Astrocyte (in vitro differentiated cells and primary cell): ENCODE data around the gene JAKMIP2. TPM values are rescaled to one million over a fixed set of nuclear protein-coding genes. Genes with fewer than 3 reads are reported as not detected.
"Not testable (repeated sequence)": the region's sequence is repeated elsewhere in the genome, so short reads cannot be mapped to it uniquely, and the experiment has no call there.

Experiments
- DNase-seq: peaks from one replicate; pipeline ENCODE4 v3.0.0-alpha.2; 2010; ENCODE audit warnings: low read depth
- FAIRE-seq: peaks from 2 replicates; lab custom pipeline; 2011; peaks lifted over from hg19 to GRCh38; lab: Jason Lieb, UNC
- H2AFZ ChIP-seq: 2 replicates; pipeline ENCODE4 v1.6.0; 2012; ENCODE audit warnings: low read depth, low read length, inconsistent platforms
- H3K27ac ChIP-seq: 2 replicates; pipeline ENCODE4 v1.5.1; 2011; ENCODE audit warnings: low read depth, low read length, inconsistent platforms
- H3K27me3 ChIP-seq: 2 replicates; pipeline ENCODE4 v1.6.0; 2011; ENCODE audit warnings: low read length, inconsistent platforms; ENCODE audit not compliant: insufficient read depth
- H3K36me3 ChIP-seq: 2 replicates; pipeline ENCODE4 v1.5.1; 2011; ENCODE audit warnings: low read length, inconsistent platforms; ENCODE audit not compliant: insufficient read depth
- H3K4me1 ChIP-seq: 2 replicates; pipeline ENCODE4 v1.5.1; 2011; ENCODE audit warnings: low read length, inconsistent platforms; ENCODE audit not compliant: insufficient read depth
- H3K4me2 ChIP-seq: 2 replicates; pipeline ENCODE4 v1.6.0; 2012; ENCODE audit warnings: low read length, inconsistent platforms
- H3K4me3 ChIP-seq: 2 replicates; pipeline ENCODE4 v1.5.1; 2011; ENCODE audit warnings: low read depth, mild to moderate bottlenecking, low read length, inconsistent platforms; ENCODE audit not compliant: insufficient read depth
- H3K79me2 ChIP-seq: 2 replicates; pipeline ENCODE4 v1.6.0; 2012; ENCODE audit warnings: mild to moderate bottlenecking, low read length, inconsistent platforms; ENCODE audit not compliant: insufficient read depth
- H3K9ac ChIP-seq: 2 replicates; pipeline ENCODE4 v1.6.0; 2012; ENCODE audit warnings: mild to moderate bottlenecking, low read length, inconsistent platforms
- H3K9me3 ChIP-seq: 2 replicates; pipeline ENCODE4 v1.5.1; 2012; ENCODE audit warnings: low read depth, mild to moderate bottlenecking, low read length, inconsistent platforms; ENCODE audit not compliant: insufficient read depth
- H4K20me1 ChIP-seq: 2 replicates; pipeline ENCODE4 v1.6.0; 2012; ENCODE audit warnings: low read length, inconsistent platforms; ENCODE audit not compliant: insufficient read depth
- H3K27ac Mint-ChIP-seq: one replicate; pipeline ENCODE4 v1.8.0; 2021; ENCODE audit warnings: mild to moderate bottlenecking, mixed read lengths; ENCODE audit not compliant: unreplicated experiment
- H3K27me3 Mint-ChIP-seq: one replicate; pipeline ENCODE4 v1.8.0; 2021; ENCODE audit warnings: low read depth, mixed read lengths; ENCODE audit not compliant: unreplicated experiment
- H3K36me3 Mint-ChIP-seq: one replicate; pipeline ENCODE4 v1.8.0; 2021; ENCODE audit warnings: low read depth, mixed read lengths; ENCODE audit not compliant: unreplicated experiment
- H3K4me1 Mint-ChIP-seq: one replicate; pipeline ENCODE4 v1.8.0; 2021; ENCODE audit warnings: low read depth, mixed read lengths; ENCODE audit not compliant: unreplicated experiment
- H3K4me3 Mint-ChIP-seq: one replicate; pipeline ENCODE4 v1.8.0; 2021; ENCODE audit warnings: mild to moderate bottlenecking, moderate library complexity, mixed read lengths; ENCODE audit not compliant: unreplicated experiment
- H3K9me3 Mint-ChIP-seq: one replicate; pipeline ENCODE4 v1.8.0; 2021; ENCODE audit warnings: mild to moderate bottlenecking, mixed read lengths; ENCODE audit not compliant: unreplicated experiment
- EZH2 ChIP-seq: IDR thresholded peaks from 2 replicates; pipeline ENCODE4 v1.6.1; 2012; ENCODE audit warnings: mild to moderate bottlenecking, low read length, inconsistent platforms; ENCODE audit not compliant: insufficient read depth
- total RNA-seq: library from RNA; stranded (reverse); gene quantifications from 2 replicates; pipeline ENCODE4 v1.2.1, GENCODE V29; 2021
- TF ChIP-seq, protein P1 (sequence below): IDR thresholded peaks from 2 replicates; pipeline ENCODE4 v1.5.1; 2011; ENCODE audit warnings: low read depth, mild to moderate bottlenecking, inconsistent platforms, low read length, moderate library complexity; ENCODE audit not compliant: insufficient read depth

JAKMIP2 gene
- total RNA-seq, 1 donor from 2014 or later = 15.1 TPM

DNA sequence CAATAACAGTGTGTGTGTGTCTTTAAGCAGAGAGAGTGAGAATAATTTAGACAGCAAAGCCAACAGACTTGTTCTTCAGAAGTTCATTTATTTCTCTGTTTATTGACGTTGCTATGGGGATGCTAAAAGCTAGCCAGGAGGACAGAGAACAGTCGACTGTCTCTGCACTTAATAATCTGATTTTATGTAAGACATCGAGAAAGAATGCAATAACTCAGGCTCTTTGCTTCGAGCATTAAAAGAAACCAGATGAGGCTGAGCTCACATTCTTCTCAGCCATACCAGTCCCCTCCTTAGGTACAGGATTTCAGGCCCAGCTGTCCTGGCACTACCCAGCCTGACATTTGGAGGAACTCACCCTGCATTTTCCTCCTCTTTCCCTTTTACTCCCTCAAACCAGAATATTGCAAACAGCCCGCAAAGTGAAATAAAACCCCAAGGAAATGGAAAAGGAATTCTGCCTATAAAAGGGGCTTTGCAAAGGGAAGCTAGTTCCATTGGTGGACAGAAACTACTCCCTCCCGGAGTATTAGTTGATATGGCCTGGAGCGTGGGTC, 228.2 kb downstream of the JAKMIP2 start:
- Histone ChIP-seq H3K4me3 (no peak overlapping the region), H3K36me3 (no peaks in the 10 kb centered on the region), H4K20me1 (no peaks in the 10 kb centered on the region), H2AFZ (peak overlapping the region; percentile 62), H3K27me3 (no peaks in the 10 kb centered on the region), H3K9me3 (no peaks in the 10 kb centered on the region), H3K9ac (peak overlapping the region; percentile 76), H3K79me2 (no peaks in the 10 kb centered on the region), H3K4me1 (peaks cover 27% of the 10 kb centered on the region), H3K4me2 (peak overlapping the region; percentile 78), H3K27ac (peak overlapping the region; percentile 77)
- peak; percentile 91 for DNase-seq
- H3K27me3 Mint-ChIP-seq = peaks cover 1% of the 10 kb centered on the region
- H3K4me1 Mint-ChIP-seq = peaks cover 9% of the 10 kb centered on the region
- no peak overlapping the region for H3K27ac Mint-ChIP-seq
- no peak overlapping the region for H3K4me3 Mint-ChIP-seq
- peak; percentile 84 for FAIRE-seq
- peaks cover 1% of the 10 kb centered on the region for H3K36me3 Mint-ChIP-seq
- no peak for TF ChIP-seq EZH2
- TF ChIP-seq, protein P1, sequence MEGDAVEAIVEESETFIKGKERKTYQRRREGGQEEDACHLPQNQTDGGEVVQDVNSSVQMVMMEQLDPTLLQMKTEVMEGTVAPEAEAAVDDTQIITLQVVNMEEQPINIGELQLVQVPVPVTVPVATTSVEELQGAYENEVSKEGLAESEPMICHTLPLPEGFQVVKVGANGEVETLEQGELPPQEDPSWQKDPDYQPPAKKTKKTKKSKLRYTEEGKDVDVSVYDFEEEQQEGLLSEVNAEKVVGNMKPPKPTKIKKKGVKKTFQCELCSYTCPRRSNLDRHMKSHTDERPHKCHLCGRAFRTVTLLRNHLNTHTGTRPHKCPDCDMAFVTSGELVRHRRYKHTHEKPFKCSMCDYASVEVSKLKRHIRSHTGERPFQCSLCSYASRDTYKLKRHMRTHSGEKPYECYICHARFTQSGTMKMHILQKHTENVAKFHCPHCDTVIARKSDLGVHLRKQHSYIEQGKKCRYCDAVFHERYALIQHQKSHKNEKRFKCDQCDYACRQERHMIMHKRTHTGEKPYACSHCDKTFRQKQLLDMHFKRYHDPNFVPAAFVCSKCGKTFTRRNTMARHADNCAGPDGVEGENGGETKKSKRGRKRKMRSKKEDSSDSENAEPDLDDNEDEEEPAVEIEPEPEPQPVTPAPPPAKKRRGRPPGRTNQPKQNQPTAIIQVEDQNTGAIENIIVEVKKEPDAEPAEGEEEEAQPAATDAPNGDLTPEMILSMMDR = no peak
- no peaks in the 10 kb centered on the region for H3K9me3 Mint-ChIP-seq

DNA sequence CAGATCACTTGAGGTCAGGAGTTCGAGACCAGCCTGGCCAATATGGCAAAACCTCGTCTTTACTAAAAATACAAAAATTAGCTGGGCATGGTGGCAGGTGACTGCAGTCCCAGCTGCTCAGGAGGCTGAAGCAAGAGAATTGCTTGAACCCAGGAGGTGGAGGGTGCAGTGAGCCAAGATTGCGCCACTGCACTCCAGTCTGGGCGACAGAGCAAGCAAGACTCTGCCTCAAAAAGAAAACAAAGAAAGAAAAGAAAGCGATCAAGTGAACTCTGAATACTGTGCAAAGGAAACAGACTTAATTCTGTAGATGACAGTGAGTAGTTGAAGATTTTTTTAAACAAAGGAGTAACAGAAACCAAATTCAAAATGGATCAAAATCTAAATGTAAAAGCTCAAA, 228.7 kb downstream of the JAKMIP2 start:
- peak overlapping the region; percentile 78 for H3K4me2 ChIP-seq
- not testable (repeated sequence) for H3K79me2 ChIP-seq, H3K27me3 Mint-ChIP-seq, H4K20me1 ChIP-seq, H3K36me3 Mint-ChIP-seq, H3K9me3 Mint-ChIP-seq, H3K4me3 Mint-ChIP-seq, H3K27ac Mint-ChIP-seq, H3K9me3 ChIP-seq, FAIRE-seq, H3K36me3 ChIP-seq, H3K4me1 Mint-ChIP-seq, H3K4me3 ChIP-seq, DNase-seq, H3K27me3 ChIP-seq
- H3K9ac ChIP-seq = peak overlapping the region; percentile 76
- peaks cover 25% of the 10 kb centered on the region for H3K4me1 ChIP-seq
- peak overlapping the region; percentile 77 for H3K27ac ChIP-seq
- H2AFZ ChIP-seq = peak overlapping the region; percentile 62

DNA sequence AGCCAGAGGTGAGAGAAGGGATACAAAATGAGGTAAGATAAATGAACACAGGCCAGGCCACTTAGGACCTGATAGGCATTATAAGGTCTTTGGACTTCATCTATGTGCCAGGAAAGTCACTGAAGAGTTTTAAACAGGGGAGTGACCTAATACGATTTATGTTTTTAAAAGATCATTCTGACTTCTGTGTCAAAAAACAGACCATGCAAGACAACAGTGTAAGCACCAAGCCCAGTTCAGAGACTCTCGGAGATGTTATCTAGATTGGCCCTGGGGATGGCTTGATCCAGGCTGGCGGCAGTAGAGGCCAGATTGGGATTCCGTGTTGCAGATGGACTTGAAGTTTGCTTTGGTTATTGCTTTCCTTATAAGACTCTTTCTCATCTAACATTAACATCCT, 229.6 kb downstream of the JAKMIP2 start:
- H3K4me2 ChIP-seq = no peak overlapping the region
- H4K20me1 ChIP-seq = no peaks in the 10 kb centered on the region
- Mint-ChIP-seq H3K27ac (no peak overlapping the region), H3K9me3 (no peaks in the 10 kb centered on the region), H3K27me3 (peaks cover 1% of the 10 kb centered on the region), H3K4me3 (no peak overlapping the region), H3K36me3 (peaks cover 1% of the 10 kb centered on the region), H3K4me1 (peaks cover 7% of the 10 kb centered on the region)
- H3K9ac ChIP-seq = no peak overlapping the region
- H3K9me3 ChIP-seq = no peaks in the 10 kb centered on the region
- no peak overlapping the region for H2AFZ ChIP-seq
- no peak overlapping the region for H3K4me3 ChIP-seq
- H3K27ac ChIP-seq = no peak overlapping the region
- TF ChIP-seq, protein P1 = no peak
- no peak for TF ChIP-seq EZH2
- H3K36me3 ChIP-seq = no peaks in the 10 kb centered on the region
- peaks cover 15% of the 10 kb centered on the region for H3K4me1 ChIP-seq
- no peaks in the 10 kb centered on the region for H3K79me2 ChIP-seq
- DNase-seq (no peak), FAIRE-seq (no peak)
- H3K27me3 ChIP-seq = no peaks in the 10 kb centered on the region
